ENCODE data around the gene ATP5MC3. TPM values are rescaled to one million over a fixed set of nuclear protein-coding genes. Genes with fewer than 3 reads are reported as not detected.
A peak's percentile ranks its signal among the peaks of the same experiment; 100 is the strongest.

Gene ATP5MC3
- total RNA-seq, 4 donors from 2014 or later: 71.0 to 236 (median 172) TPM

GRCh38 chr2:175195012-175195411, 13.5 kb upstream of the ATP5MC3 start:
- Histone ChIP-seq H3K4me1 (no peaks in the 10 kb centered on the region), H3K9me3 (no peaks in the 10 kb centered on the region), H3K36me3 (no peaks in the 10 kb centered on the region), H3K27ac (no peak overlapping the region), H3K4me3 (replicated peaks in 1 of 3) (no peak overlapping the region), H3K27me3 (no peaks in the 10 kb centered on the region)
- TF ChIP-seq POLR2A (IDR thresholded peaks at IDR 0.05): no peak
- no peak for TF ChIP-seq CTCF (IDR thresholded peaks at IDR 0.05)
- DNase-seq: no peak
- intact Hi-C loops (cut with DNase I): no loop called here

GRCh38 chr2:175188761-175189160, 7.3 kb upstream of the ATP5MC3 start:
- Histone ChIP-seq H3K27me3 (no peaks in the 10 kb centered on the region), H3K36me3 (no peaks in the 10 kb centered on the region), H3K27ac (no peak overlapping the region), H3K4me1 (no peaks in the 10 kb centered on the region), H3K9me3 (no peaks in the 10 kb centered on the region), H3K4me3 (replicated peaks in 1 of 3) (no peak overlapping the region)
- 61 to 78% methylated on average over 1 of the region's 1 CpG for WGBS, 2 donors
- no peak for DNase-seq
- TF ChIP-seq CTCF (IDR thresholded peaks at IDR 0.05) (no peak), POLR2A (IDR thresholded peaks at IDR 0.05) (no peak)
- intact Hi-C loops (cut with DNase I): no loop called here

- Histone ChIP-seq H3K4me3 (replicated peaks in 1 of 3) (no peak overlapping the region), H3K27ac (no peak overlapping the region), H3K27me3 (no peaks in the 10 kb centered on the region), H3K36me3 (no peaks in the 10 kb centered on the region), H3K4me1 (no peaks in the 10 kb centered on the region), H3K9me3 (no peaks in the 10 kb centered on the region)
- TF ChIP-seq CTCF (IDR thresholded peaks at IDR 0.05) (no peak), POLR2A (IDR thresholded peaks at IDR 0.05) (no peak)
- intact Hi-C loops (cut with DNase I): no loop called here
- 90 to 95% methylated on average over 1 of the region's 1 CpG for WGBS, 2 donors
- DNase-seq: no peak
Measured at GRCh38 chr2:175187378-175187777, 5.9 kb upstream of the ATP5MC3 start.

- 91 to 94% methylated on average over 2 of the region's 2 CpGs for WGBS, 2 donors
- Histone ChIP-seq H3K27me3 (no peaks in the 10 kb centered on the region), H3K9me3 (no peaks in the 10 kb centered on the region), H3K4me1 (peaks cover 4 to 12% of the 10 kb centered on the region in 2 donors), H3K27ac (no peak overlapping the region), H3K36me3 (peaks cover 10% of the 10 kb centered on the region in 2 donors), H3K4me3 (replicated peaks in 1 of 3) (no peak overlapping the region)
- intact Hi-C loops (cut with DNase I): no loop called here
- DNase-seq: no peak
- TF ChIP-seq POLR2A (IDR thresholded peaks at IDR 0.05) (no peak), CTCF (IDR thresholded peaks at IDR 0.05) (no peak)
Measured at GRCh38 chr2:175183674-175184073, 2.2 kb upstream of the ATP5MC3 start.

GRCh38 chr2:175181877-175182308, 383 bp upstream of the ATP5MC3 start:
- H3K27ac ChIP-seq: peak overlapping the region; percentile 71 to 89 (median 86)
- no peaks in the 10 kb centered on the region for H3K9me3 ChIP-seq
- intact Hi-C loops (cut with DNase I): no loop called here
- H3K27me3 ChIP-seq: no peaks in the 10 kb centered on the region
- H3K4me1 ChIP-seq: peaks cover 4 to 12% of the 10 kb centered on the region in 2 donors
- H3K36me3 ChIP-seq: peaks cover 24 to 25% of the 10 kb centered on the region in 2 donors
- peak overlapping the region in 2 of 3 donors; percentile 45 to 76 for H3K4me3 ChIP-seq (replicated peaks in 1 of 3)
- no peak for DNase-seq
- WGBS, 2 donors: 52 to 61% methylated on average over 4 to 5 of the region's 5 CpGs
- TF ChIP-seq CTCF (IDR thresholded peaks at IDR 0.05): no peak
- TF ChIP-seq POLR2A (IDR thresholded peaks at IDR 0.05): no peak

Measured in thyroid gland (tissue), 4 donors.